Skeletal muscle cell (primary cell): ENCODE measurements around the gene GCH1.
A peak's percentile ranks its signal among the peaks of the same experiment; 100 is the strongest.
"Not testable (repeated sequence)": the region's sequence is repeated elsewhere in the genome, so short reads cannot be mapped to it uniquely, and the experiment has no call there.

ENCODE experiments used
- DNase-seq: peaks from one replicate; pipeline ENCODE4 v3.0.0-alpha.2; 2010; ENCODE audit warnings: low read depth
- H3K4me3 ChIP-seq: 2 replicates; pipeline ENCODE4 v1.5.1; 2011; ENCODE audit warnings: low read depth, mild to moderate bottlenecking, control low read depth, low read length, moderate library complexity

GCH1 gene

DNA sequence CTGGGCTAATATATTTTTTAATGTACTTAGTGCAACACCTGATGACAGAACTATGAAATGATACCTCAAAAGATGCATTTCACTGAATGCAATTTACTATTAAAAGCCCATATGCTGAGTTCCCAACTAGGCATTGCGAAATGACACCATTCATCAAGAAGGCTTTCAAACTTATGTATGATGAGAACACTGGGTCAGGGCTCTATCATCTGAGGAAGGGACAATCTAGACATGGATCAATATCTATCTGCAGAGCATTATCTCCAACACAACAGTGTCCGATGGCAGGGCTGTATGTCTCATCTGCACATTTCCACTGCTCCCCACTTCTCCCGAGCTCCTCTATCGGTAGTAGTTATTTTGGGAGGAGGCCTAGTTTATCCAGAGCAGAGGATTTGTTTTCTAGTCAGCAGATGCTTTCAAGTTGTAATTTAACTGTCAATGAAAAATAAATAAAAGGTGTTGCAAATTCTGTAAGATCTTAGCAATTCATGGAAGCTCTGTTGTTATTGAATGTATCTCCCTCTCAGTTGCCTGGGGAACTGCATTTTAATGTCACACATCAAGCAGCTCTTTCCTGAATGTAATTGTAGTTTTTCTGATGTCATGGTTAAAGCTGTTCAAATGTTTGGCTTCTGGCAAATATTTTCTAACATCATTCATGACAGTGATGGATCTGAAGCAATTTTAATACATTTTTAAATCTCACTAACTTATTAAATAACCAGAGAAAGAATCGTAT, 7.4 kb upstream of the GCH1 start:
- no peak for DNase-seq
- H3K4me3 ChIP-seq = no peak overlapping the region

DNA sequence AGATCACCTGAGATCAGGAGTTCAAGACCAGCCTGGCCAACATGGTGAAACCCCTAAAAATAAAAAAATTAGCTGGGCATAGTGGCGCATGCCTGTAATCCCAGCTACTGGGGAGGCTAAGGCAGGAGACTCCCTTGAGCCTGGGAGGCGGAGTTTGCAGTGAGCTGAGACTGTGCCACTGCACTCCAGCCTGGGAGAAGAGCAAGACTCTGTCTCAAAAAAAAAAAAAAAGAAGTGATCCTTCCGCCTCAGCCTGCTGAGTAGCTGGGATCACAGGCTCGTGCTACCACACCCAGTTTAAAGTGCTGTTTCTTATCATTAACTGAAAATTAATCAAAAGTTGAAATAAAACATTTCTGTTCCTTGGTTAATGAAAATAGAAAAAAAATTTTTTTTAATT, 6.3 kb upstream of the GCH1 start:
- not testable (repeated sequence) for DNase-seq, H3K4me3 ChIP-seq

DNA sequence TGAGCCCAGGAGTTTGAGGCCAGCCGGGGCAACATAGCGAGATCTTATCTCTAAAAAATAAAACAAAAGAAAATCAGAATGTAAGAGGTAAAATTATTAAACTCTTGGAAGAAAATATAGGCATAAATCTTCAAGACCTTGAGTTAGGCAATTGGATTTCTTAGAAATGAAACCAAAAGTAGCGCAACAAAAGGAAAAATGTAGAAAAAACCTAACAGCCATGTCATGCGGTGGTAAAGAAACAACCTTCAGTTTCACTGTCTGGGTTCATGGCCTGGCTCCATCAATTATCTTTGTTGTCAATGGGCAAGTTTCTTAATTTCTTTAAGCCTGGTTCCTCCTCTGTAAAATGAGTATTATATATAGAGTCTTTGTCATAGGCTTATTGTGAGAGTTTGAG, 5.6 kb upstream of the GCH1 start:
- no peak overlapping the region for H3K4me3 ChIP-seq
- no peak for DNase-seq

DNA sequence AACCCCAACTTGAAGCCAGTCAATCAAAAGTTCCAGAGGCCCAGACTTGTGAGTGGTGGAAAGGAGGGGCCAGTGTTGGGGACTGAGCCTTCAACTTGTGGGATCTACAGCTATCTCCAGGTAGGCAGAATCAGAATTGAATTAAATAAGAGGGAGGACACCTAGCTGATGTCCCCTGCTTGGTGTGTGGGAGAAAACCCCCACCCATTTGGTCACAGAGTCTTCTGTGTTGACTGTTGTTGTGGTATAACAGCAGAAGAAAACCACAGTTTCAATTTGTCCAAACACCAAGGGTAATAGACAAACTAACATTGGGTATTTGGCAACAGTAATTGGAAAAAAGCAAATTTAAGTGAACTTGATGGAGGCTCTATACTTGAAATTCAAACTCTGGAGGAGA, 3.4 kb upstream of the GCH1 start:
- DNase-seq = no peak
- H3K4me3 ChIP-seq = no peak overlapping the region

DNA sequence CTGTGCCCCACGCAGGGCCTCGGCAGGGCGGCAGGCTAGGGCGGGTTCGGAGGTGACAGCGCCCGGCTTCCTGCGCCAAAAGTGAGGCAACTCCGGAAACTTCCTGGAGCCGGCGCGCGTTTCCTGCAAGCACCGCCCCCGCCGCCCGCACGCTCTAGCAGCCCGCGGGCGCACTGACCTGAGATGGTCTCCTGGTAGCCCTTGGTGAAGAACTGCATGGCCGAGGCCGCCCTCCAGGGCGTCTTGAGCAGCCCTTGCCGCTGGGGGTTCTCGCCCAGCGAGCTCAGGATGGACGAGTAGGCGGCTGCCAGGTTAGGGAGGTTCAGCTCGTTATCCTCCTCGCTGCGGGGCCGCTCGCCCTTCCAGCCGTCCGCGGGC, 494 bp downstream of the GCH1 start:
- DNase-seq = no peak
- peak overlapping the region; percentile 72 for H3K4me3 ChIP-seq

DNA sequence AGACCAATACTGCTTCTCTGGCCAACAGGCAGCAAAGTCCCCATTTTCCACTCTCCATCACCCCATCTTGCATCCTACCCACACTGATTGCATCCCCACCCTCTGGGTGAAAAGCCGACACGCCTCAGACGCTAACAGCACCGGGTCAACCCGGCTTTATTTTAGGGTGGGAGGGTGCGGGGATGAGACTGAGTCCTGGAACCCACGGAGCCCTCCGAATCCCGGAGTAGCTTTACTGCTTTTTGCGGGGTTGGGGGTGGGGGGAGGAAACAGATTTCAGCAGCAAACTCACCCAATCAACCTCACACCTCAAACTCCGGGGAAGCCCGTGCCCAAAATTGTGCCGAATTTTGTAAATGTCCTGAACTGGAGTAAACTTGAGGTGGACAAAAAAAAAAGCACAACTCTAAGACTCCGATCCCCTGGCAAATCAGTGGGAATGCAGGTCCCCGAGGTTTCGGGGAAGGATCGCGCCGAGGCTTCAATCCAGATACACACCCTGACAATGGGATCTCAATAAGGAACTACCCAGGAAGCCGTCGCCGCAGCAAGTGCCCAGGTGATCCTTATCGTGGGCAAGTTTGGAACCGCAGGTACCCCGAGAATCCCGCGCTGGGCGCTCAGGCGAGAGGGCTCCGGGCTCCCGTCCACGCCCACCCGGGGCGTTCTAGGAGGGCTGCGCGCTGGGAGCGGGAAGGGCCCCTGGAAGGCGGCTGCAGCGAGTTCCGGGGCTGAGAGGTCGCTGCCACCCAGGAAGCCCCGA, 1.1 kb downstream of the GCH1 start:
- peak overlapping the region; percentile 72 for H3K4me3 ChIP-seq
- DNase-seq = no peak

DNA sequence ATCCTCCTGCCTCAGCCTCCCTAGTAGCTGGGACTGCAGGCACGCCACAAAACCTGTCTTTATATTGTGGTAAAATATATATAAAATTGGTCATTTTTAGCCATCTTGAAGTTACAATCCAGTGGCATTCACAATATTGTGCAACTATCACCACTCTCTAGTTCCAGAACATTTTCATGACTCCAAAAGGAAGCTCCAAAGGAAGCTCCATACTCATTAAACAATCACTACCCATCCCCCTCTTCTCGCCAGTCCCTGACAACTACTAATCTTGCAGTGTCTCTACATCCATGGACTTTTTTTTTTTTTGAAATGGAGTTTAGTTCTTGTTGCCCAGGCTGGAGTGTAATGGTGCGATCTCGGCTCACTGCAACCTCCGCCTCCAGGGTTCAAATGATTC, 3.1 kb downstream of the GCH1 start:
- no peak overlapping the region for H3K4me3 ChIP-seq
- DNase-seq = no peak

DNA sequence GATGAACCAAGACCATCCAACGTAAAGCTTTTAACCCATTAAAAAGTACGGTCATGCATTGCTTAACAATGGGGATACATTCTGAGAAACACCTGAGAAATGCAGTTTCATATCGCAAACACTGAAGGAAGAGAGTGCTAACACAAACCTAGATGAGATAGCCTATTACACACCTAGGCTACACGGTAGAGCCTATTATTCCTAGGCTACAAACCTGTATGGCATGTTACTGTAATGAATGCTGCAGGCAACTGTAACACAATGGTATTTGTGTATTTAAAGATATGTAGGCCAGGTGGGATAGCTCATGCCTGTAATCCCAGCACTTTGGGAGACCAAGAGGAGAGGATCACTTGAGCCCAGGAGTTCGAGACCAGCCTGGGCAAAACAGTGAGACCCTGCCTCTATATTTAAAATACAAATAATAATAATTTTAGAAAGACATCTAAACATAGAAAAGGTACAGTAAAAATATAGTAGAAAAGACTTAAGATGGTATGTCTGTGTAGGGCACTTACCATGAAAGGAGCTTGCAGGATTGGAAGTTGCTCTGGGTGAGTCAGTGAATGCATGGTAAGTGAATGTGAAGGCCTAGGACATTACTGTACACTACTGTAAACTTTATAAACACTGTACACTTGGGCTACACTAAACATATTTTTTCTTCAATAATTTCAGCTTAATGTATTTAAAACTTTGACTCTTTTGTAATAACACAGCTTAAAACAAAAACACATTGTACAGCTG, 4.6 kb downstream of the GCH1 start:
- DNase-seq, H3K4me3 ChIP-seq: not testable (repeated sequence)

DNA sequence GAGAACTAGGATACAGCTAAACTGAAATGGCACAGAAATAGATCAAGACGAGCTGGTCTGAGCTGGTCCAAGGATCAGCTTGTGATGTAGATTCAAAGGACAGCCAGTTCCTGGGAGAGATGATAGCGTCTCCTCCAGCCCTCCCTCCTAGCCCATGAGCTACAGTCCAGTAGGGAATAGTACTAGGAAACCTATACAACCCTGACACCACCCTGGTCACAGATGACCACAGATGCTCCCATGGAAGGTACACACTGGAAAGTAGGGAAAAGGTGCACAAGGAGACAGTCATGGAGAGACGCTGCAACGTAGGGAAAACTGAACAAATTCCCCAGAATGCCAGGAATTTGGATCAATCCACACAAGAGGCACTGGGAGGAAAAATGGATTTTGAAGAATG, 6.9 kb downstream of the GCH1 start:
- DNase-seq = no peak

DNA sequence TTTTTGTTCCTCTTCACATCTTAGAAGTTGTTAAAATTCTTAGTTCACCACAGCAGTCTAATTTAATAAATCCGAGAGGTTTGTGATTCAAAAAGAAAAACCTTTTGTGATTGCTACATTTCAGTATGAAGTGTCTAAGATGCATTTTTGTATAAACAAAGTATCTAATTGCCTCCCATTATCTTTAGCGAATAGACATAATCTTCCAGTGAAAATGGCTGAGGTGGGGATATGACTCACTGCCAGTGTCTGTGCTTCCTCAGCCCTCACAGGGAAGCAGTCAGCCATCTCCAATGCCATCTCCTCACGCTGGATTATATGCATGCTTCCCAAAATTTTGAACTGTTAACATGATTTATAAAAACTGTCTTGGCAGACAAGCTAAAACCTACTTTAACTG, 7.6 kb downstream of the GCH1 start:
- DNase-seq = no peak
- H3K4me3 ChIP-seq = no peak overlapping the region

More for the DNA sequence above, 6.9 kb downstream of the GCH1 start:
- H3K4me3 ChIP-seq = no peak overlapping the region

DNA sequence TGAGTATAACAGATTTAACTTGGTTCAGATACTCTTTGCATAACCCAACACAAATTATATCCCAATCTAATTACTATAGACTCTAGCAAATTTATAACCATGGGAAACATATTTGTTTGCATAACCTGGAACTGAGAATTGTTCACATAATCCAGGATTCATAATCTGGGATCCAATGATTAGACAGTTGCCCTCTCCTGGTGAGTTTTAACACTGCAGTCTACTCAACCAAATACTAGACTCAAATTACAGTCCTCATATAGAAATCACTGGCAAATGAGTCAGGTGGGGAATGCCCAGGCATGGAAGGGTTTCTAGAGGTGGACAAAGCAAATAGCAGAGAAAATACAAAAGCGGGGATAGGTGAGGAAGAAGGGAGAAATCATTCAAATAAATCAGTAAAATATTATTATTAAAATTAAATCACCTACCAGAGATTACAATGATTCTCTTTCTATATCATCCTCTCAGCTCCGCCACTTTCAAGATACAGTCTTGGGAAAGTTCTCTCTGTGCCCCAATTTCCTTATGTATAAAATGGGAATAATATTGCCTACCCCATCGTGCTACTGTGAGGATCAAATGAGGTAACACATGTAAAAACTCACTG, 9.4 kb downstream of the GCH1 start:
- no peak for DNase-seq
- no peak overlapping the region for H3K4me3 ChIP-seq

DNA sequence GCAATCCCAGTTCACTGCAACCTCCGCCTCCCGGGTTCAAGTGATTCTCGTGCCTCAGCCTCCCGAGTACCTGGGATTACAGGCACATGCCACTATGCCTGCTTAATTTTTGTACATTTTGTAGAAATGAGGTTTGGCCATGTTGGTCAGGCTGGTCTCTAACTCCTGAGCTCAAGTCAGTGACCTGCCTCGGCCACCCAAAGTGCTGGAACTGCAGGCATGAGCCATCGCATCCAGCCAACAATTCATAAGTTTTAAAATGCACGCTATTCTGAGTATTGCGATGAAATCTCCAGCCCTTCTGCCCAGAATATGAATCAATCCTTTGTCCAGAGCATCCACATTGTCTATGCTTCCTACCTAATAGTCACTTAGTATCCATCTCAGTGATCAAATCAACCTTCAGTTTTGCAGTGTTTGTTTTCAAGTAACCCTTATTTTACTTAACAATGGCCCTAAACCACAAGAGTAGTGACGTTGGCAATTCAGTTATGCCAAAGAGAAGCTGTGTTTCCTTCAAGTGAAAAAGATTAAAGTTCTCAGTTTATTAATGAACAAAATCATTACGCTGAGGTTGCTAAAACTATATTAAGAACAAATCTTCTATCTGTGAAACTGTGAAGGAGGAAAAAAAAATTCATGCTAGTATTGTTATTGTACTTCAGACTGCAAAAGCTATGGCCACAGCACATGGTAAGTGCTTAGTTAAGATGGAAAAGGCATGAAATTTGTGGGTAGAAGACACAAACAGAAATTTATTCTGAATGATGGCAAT, 11.0 kb downstream of the GCH1 start:
- no peak for DNase-seq
- no peak overlapping the region for H3K4me3 ChIP-seq

DNA sequence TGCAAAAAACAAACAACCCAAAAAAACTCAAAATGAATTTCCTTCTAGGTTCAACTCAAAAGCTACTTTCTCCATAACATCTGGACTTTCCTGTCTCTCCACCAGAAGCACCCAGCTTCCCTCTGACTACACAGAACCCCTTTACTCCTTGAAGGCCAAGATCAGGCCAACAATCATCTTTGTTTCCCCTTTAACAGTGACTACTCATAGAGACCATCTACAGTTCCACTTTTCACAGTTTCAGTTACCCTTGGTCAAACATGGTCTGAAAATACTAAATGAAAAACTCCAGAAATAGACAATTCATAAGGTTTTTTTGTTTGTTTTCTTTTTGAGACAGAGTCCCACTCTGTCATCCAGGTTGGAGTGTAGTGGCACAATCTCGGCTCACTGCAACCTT, 11.8 kb downstream of the GCH1 start:
- no peak for DNase-seq

DNA sequence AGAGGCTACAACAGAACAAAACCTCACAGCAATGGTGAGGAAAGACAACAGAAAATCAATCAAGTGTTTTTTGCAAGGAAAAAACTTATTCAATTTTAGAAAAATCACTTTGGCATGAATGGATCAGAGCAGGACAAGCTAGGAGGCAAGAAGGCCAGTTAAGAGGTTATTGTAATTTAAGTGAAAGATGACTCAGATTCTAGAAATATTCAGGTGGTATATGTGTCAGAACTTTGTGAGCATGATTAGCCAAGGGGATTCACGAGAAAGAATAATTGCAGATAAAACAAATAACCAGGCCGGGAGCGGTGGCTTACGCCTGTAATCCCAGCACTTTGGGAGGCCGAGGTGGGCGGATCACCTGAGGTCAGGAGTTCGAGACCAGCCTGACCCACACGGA, 12.7 kb downstream of the GCH1 start:
- no peak for DNase-seq
- no peak overlapping the region for H3K4me3 ChIP-seq

More for the DNA sequence above, 11.8 kb downstream of the GCH1 start:
- no peak overlapping the region for H3K4me3 ChIP-seq

DNA sequence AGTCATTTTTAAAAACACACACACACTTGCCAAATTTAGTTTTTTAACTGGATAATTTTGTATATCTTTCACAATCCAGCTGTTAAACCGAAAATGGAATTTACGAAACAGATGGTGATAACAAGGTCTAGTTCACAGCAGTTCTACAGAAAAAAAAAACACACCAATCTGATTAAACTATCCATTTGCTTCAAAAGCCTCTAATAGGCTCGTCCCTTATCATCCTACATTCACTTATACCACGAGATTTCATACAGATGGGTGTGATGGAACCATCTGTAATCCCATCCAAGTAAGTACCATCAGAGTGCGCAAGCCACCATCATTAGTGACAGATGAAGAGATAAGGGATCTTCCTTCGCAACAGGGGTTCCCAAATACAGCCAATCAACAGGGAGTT, 20.1 kb downstream of the GCH1 start:
- DNase-seq = no peak
- no peak overlapping the region for H3K4me3 ChIP-seq

DNA sequence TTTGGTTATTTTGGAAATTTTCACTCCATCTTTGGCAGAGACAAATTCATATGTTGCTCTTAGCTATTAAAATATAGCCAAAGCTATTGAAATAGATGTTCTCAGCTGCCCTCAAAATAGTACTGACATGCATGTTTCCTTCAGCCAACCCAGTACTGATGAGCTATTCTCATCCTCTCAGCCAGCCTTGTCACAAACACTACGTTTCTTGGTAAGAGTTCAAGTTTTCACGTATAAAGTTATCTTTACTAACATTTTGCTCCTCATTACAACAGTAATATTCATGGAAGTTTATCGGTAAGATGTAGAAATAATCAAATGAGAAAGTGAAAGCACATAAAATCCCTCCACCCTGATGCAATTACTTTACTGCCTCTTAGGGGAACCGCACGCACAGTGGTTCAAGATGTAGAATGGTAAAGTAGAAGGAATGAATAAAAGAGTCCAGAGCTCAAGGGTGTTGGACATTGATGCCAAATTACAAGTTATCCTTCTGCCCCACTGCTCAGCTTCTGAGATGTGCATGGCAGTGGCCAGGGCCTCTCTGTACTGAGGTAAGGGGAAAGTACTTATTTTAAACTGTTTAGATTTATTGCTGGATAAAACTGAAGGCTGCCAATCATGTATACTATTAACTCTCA, 20.7 kb downstream of the GCH1 start:
- no peak for DNase-seq
- H3K4me3 ChIP-seq = peak overlapping the region; percentile 18

DNA sequence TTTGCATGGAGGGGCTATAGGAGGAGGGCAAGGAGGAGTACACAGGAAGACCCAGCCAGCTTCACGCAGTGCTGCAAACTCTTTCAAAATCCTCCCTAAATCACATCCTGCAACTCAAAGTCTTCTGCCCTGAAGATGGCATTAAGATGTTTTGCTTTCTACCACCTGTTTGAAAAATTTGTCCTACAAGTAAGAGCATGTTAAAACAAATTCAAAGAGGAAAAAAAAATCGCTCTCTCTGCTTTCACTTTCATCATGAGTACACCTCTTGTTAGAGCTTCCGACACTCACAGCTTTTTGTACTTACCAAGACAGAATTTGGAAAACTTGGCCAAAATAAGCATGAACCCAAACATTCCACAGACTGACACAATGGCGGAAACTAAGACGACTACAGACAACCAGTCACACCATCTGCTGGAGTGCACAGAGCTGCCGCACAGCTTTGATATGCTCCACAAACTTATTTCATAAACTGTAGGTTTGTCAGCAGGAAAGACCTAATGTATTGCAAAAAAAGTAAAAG, 21.3 kb downstream of the GCH1 start:
- DNase-seq = no peak
- H3K4me3 ChIP-seq = peak overlapping the region; percentile 18

DNA sequence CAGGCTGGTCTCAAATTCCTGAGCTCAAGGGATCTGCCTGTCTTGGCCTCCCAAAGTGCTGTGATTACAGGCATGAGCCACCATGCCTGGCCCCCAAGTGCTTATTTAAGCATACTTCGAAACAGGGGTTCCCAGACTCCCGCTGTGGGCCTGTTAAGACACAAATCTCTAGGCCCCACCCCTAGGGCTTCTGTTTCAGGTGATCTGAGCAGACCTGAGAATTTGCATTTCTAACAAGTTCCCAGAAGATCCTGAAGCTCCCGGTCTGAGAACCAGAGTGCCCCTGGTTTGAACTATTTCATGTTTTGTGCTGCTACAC, 25.0 kb downstream of the GCH1 start:
- H3K4me3 ChIP-seq = no peak overlapping the region
- DNase-seq = no peak
